ENCODE results near the gene SLC5A6. TPM values are rescaled to one million over a fixed set of nuclear protein-coding genes. Genes with fewer than 3 reads are reported as not detected.

The SLC5A6 gene
- total RNA-seq, 1 experiment from 2014 or later, result 86.8 TPM

- no peak for DNase-seq (ENCODE audit: low read depth)
Measured at GRCh38 chr2:27236626-27237025, 24.6 kb upstream of the SLC5A6 start.

GRCh38 chr2:27236136-27236535 is 24.1 kb upstream of the SLC5A6 start:
- DNase-seq (ENCODE audit: low read depth), result no peak

- no peak for DNase-seq (ENCODE audit: low read depth)
Measured at GRCh38 chr2:27233341-27233740, 21.3 kb upstream of the SLC5A6 start.

- DNase-seq (ENCODE audit: low read depth), result no peak
Measured at GRCh38 chr2:27231921-27232320, 19.9 kb upstream of the SLC5A6 start.

GRCh38 chr2:27227501-27227900 is 15.4 kb upstream of the SLC5A6 start:
- DNase-seq (ENCODE audit: low read depth), result no peak

GRCh38 chr2:27225526-27225925 is 13.5 kb upstream of the SLC5A6 start:
- no peak for DNase-seq (ENCODE audit: low read depth)

DNA sequence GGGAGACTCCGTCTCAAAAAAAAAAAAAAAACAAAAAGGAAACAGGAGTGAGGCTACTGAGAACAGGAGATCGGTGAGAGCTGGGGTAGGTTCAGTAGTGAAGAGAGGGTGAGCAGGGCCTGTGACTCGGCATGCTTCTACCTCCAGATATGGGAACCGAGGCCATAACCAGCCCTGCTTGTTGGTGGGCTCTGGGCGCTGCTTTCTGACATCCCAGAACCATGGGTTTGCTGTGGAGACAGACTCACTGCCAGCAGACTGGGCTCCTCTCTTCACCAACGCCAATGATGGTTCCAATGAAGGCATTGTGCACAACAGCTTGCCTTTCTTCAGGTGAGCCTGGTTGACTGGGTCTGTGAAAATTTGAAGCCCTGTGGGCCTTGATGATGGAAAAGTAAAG is 11.3 kb upstream of the SLC5A6 start:
- DNase-seq (ENCODE audit: low read depth), result no peak

- DNase-seq (ENCODE audit: low read depth), result no peak
Measured at GRCh38 chr2:27222407-27222806, 10.3 kb upstream of the SLC5A6 start.

- DNase-seq (ENCODE audit: low read depth), result no peak
Measured at GRCh38 chr2:27221166-27221565, 9.1 kb upstream of the SLC5A6 start.

GRCh38 chr2:27220091-27220490 is 8.0 kb upstream of the SLC5A6 start:
- DNase-seq (ENCODE audit: low read depth), result no peak

- DNase-seq (ENCODE audit: low read depth), result no peak
Measured at GRCh38 chr2:27219091-27219490, 7.0 kb upstream of the SLC5A6 start.

- no peak for DNase-seq (ENCODE audit: low read depth)
Measured at GRCh38 chr2:27218614-27219013, 6.5 kb upstream of the SLC5A6 start.

GRCh38 chr2:27217173-27218121 is 5.4 kb upstream of the SLC5A6 start, which contains the start of gene CAD:
Gene CAD (plus strand): TSS chr2:27217369. CDS start chr2:27217552, 183 bp downstream.
- DNase-seq (ENCODE audit: low read depth), result peak; percentile 96

DNA sequence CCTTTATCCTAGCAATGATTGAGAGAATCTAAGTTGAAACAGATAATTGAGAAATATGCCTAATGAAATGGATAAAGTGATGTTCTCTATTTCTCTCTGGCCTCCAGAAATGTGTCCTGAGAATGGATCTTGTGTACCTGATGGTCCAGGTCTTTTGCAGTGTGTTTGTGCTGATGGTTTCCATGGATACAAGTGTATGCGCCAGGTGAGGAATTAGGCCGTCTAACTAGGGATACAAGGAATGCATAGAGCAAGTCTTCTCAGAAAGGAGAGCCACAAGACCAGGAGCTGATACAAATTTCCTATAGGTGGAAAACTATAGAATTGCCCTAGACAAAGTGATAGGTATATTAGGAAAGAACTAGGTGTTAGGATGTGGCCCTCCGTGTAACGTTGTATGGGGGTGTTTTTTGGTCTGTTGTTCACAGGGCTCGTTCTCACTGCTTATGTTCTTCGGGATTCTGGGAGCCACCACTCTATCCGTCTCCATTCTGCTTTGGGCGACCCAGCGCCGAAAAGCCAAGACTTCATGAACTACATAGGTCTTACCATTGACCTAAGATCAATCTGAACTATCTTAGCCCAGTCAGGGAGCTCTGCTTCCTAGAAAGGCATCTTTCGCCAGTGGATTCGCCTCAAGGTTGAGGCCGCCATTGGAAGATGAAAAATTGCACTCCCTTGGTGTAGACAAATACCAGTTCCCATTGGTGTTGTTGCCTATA is 4.5 kb upstream of the SLC5A6 start:
- DNase-seq (ENCODE audit: low read depth), result no peak

- no peak for DNase-seq (ENCODE audit: low read depth)
Measured at GRCh38 chr2:27214941-27215340, 2.9 kb upstream of the SLC5A6 start.

DNA sequence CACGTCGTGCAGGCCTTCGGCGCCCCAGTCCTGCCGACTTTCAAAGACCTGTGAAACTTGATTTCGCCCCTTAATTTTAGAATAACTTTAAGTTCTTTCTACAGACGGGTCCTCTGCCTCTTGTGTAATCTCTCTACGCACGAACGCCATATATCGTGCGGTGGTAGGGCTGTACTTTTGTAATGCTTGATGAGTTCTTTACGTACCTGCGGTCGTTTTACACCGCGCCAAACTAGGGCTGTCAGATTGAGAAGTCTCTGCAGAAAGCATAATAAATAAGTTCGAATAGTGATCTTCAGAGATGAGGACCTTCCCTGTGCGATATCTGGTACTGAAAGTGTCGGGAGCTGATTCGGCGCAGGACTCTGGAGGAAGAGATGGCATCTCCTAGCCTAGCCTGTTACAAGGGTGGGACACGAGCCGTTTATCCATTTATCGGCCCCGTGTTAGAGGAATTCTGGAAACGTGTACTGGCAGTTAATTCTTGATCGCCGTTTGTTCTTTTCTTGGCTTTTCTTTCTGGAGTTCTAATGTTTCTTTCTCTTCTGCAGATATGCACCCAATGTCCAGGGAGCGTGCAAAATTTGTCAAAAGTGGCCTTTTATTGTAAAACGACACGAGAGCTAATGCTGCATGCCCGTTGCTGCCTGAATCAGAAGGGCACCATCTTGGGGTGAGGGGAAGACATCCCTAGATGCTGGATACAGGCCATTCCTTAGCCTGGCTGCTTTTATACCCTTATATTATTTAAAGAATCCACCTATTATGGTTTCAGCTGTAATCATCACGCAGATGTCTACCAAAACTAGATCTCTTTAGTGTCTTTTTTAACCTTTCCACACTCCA is 781 bp upstream of the SLC5A6 start:
- DNase-seq (ENCODE audit: low read depth), result no peak

- DNase-seq (ENCODE audit: low read depth), result no peak
Measured at GRCh38 chr2:27211241-27211942, 676 bp downstream of the SLC5A6 start.

DNA sequence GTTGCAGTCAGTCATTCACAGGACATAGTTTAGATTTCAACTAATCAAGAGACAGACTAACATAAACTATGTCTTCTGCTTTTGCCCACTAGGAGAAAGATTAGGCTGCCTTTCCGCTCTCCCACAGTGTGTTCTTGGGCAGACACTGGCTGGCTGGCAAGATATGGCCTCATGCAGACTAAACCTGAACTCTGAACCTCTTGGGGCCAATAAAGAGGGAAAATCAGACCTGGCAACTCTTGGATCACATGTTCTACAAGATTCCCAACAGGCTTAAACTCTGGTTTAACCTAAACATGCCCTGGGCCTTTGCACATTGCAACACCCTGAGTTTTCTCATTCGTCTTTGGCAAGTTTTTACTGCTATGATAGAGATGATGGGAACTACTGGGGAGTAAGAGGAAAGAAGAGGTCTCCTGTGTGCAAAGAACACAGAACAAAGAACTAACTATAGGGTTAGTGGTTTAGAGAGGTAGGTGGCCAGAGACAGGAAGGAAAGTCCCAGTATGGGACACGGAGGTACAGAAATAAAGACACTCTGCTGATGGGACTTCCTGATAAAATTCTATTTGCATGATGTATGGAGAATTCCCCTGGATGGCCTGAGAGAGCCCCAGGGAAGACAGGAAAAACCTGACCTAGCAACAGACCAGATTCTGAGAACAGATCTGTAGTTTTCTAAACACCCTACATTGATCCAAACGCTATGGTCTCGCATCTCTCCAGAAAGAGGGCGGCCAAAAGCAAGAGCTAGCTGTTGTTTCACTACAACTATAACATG is 2.3 kb downstream of the SLC5A6 start:
- DNase-seq (ENCODE audit: low read depth), result no peak

DNA sequence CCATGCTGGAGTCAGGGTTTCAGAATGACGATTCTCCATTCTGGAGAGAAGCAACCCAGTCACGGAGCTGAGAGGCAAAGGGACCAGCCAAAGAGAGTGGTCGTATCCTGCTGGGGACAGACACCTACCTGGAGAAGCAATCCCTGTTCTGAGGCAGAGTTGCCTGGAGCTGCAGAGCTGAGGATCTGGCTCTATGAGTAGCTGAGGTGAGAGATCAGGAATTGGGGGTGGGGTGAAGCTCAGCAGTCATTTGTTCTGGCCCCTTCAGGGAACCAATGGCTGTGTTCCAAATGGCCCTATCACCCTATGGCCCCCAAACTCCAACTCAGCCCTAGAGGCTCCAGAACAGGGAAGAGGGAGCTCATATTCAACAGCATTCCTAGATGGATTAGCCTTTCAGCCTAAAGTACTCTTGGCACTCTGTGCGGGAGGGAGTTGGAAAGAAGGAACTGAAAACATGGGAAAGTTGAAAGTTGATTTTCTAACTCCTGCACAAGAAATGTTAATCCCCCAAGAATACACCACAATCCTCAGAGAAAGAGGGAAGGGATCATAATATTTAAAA is 3.5 kb downstream of the SLC5A6 start:
- DNase-seq (ENCODE audit: low read depth), result no peak

- no peak for DNase-seq (ENCODE audit: low read depth)
Measured at GRCh38 chr2:27206346-27206745, 5.7 kb downstream of the SLC5A6 start.
